HG03442 (cell line): Measurements from ENCODE around the gene TCF7L2.

Source experiments
- ATAC-seq: cut with Tn5 transposase; IDR thresholded peaks from one replicate; pipeline ENCODE4 v1.9.1; 2021; ENCODE audit warnings: mild to moderate bottlenecking, moderate library complexity; ENCODE audit not compliant: unreplicated experiment

The TCF7L2 gene

DNA sequence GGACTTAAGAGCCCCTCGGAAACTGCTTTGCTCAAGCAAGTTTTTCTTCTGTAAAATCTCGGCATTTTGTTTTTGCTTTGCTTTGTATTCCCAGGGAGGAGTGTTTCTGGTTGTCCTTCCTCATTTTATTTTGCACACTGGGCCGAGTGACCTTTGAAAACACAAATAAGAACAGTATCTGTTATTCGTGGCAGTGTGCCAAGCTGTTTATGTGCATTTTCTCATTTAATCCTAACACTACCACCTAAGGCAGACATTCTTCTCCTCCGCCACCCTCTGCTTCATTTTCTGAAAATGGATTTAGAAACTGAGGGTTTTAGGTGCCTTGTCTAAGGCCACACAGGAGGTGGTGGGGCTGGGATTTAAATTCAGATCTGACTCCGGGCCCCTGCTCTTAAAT lies 218.5 kb downstream of the TCF7L2 start:
- no peak for ATAC-seq

DNA sequence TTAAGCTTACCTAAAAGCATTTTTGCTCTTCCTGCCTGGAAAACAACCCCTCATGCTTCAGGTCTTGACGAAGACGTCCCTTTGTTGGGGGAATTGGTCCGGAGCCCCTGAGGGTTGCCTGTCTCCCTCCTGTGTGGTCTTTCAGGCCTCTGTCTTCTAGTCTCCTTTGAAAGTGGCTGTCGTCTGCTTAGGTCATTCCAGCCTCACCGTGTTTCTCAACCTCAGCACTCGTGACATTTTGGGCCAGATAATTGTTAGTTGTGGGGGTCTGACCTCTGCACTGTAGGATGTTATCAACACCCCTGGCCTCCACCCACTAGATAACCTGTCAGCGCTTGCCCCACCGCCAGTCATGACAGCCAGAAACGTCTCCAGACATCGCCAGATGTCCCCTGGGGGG lies 219.1 kb downstream of the TCF7L2 start:
- ATAC-seq: no peak

DNA sequence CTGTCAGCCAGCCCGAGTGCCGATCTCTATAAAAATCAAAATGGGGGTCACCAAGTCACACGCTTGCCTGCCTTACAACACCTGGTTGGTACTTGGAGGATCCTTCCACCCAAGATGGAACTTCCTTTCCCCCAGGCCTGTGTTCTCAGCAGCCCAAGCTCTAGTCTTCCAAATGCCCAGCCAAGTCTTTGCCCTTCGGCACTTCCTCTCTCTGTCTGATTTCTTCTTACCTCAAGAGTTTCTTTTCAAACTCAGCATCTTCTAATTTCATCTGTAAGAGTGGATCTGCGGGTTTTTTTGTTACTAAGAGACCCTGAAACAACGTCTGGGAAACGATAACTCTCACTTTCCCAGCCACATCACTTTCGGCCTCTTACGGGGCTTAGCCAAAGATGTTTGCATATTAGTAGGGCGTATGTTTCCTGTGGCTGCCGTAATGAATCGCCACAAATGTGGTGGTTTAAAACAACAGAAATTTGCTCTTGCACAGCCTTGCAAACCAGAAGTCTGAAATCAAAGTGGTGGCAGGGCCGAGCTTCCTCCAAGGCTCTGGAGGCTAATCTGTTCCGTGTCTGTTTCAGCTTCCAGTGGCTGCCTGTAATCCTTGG lies 219.9 kb downstream of the TCF7L2 start:
- peak; percentile 94 for ATAC-seq

DNA sequence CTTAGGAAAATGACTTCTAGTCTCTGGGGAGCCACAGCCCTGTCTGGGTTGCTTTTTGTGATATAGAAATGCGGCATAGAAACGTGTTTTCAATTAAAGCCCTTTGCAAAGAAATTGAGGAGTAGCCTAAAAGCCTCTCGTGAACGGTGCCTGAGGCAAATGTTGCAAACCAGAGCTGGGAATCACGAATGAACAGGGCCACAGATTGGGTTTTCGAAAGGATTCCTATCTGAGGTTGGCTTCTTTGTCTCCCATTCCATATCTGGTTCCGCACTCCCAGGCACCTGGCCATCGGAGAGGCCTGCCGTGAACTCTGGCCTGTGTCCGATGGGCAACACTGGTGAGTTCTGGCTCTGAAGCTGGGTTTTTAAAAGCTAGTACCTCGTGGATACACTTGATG lies 221.6 kb downstream of the TCF7L2 start:
- ATAC-seq: no peak

DNA sequence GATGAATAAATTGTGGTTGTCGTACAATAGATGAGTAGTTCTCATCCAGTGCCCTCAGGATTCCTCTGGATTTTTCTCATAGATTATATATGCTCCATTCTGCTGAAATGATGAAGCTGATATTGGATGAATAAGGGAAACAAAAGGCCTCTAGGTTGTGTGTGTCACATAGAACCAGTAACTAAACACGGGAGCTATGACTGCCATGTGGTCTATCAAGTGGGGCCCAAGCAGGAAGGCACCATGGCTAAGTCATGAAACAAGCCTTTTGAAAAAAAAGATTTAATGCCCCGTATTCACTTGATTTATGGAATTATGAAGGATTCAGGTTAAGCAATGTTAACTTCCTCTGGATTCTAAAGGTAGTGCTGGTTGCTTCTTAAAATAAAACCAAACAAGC lies 225.1 kb downstream of the TCF7L2 start:
- no peak for ATAC-seq

DNA sequence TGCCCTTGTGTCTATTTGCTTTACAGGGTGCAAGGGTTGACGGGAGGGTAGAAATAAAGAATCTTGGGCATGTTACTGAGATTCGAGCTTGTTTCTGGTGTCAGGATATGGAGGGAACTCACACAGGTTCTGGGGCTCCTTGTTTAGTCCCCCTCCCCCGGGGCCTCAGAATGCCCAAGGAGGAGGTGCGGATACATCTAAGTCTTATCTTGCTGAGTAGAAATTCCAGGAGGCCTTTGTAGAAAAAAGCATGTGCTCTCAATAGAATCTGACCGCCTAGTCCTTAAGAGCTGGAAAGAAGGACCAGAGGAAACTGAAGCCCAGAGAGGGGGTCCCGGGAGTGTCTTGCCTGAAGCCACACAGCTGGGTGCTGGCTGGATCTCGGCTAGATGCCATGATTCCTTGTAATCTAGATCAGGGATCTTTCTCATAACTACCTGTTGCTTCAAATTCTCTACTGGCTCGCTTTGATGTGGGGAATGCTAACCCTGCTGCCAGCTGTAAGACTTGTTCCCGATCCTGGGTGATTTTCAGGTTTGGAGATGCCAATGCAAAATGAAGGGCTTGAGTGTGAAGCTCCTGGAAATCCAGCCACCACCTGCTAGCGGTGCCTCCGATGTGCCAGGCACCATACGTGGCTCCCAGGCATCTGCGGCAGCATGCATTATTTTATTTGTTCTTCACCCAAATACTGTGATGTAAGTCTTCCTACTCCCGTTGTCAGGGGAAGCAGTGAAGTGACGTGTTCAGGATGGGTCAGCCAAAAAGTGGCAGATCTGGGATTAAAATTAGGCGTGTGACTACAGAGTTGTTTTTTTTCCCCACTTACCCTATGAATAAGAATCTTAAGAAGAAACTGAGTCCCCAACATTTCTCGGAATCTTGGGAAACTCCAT lies 226.0 kb downstream of the TCF7L2 start:
- ATAC-seq: no peak

DNA sequence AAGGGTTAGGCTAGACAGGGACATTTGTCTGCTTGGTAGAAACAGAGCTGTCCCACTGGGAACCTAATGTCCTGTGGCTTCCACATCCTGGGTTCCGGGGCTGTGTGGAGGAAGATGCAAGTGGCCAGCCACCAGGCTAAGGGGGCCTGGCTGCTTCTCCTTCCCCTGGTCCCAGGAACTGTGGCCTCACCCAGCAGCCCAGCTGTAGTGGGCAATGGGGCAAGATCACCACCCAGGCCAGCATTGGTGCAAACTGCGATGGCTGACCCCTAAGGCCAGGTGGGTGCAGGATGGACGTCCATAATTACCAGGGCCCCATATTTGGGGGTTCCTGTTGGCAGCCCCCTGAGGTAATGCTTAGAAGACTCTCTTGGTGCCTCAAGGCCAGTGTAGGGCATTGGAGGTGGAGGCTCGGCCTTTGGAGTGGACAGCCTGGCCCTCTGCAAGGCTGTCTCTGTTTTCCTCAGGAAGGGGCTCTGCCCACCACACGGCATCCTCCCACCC lies 226.7 kb downstream of the TCF7L2 start:
- ATAC-seq: no peak

DNA sequence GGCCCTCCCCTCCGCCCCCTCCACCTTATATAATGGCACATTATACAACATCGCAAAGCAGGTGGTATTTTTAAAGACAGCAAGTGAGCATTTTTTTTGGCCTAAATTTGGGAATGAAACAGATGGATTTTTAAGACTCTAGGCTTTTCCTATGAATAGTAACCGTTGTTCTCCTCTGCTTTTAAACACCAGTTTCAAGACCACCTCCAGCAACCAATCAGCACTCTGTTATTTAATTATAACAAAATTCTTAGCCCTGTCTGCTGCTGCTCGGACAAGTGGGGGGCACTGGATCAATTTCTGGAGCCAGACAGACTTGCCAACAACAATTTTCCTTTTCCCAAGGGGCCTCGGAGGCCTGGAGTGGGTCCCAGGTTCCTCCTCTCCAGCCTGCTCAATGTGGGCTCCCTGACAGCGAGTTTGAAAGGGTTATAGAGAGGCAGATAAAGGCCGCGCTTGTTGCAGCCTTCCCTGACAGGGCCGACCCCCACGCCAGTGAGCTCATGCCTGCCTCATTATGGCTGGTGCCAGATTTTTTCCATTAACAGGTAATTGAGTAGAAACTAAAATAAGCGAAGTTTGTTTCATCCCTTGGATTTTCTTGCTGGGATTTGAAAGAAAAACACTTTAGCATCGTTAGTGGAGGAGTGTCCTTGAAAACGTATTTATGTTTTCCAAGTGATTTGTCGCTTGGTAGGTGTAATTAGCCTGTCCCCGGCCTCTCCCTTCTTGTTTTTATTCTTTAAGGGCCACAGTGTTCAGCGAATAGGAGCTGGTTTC lies 227.3 kb downstream of the TCF7L2 start:
- ATAC-seq: no peak

DNA sequence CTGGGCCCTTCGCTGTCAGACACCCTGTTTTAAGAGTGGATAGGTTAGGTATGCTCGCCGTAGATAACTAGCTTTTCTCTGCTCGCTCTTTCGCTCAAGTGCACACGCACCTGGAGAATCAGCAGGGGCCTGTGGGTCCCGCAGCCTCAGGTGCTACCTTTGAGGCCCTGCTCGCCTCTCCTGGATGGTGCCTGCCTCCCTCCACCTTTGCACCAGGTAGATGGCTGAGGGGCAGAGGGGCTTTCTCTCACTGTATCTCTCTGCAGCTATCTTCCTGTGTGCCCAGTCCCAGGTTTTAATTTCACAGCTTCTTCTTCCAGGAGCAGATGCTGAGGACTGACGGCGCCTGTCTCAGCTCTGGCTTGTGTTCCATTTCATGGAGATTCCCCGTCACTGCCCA lies 227.9 kb downstream of the TCF7L2 start:
- no peak for ATAC-seq

DNA sequence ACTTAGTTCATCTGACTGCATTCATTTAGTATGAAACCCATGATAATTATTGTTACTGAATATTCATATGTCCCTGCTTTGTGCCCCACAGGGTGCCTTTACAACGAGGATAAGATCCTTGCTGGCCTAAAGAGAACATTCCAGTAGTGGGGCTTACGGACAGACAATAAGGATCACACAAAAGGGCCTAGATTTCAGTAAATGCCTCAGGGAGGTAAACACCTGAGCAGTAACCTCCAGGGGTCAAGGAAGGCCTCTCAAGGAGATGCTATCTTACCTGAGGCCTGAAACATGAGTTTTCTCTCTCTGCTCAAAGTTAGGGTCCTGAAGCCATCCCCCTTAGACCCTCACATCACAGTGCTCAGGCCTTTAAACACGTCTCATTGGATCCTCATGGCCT lies 228.7 kb downstream of the TCF7L2 start:
- ATAC-seq: no peak

DNA sequence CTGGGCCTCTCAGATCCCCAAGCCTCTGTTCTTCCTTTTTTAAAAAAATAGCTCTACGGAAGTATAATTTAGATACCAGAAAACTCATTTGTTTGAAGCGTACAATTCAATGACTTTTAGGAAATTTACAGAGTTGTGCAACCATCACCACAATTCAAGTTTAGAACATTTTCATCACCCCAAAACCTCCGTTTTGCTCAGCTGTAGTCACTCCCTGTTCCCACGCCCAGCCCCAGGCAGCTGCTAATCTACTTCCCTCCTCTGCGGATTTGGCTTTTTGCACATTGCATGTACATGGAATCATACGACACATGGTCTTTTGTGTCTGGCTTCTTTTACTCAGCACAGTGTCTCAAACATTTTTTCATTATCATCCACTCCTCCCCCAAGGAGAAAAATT lies 229.2 kb downstream of the TCF7L2 start:
- ATAC-seq: no peak

DNA sequence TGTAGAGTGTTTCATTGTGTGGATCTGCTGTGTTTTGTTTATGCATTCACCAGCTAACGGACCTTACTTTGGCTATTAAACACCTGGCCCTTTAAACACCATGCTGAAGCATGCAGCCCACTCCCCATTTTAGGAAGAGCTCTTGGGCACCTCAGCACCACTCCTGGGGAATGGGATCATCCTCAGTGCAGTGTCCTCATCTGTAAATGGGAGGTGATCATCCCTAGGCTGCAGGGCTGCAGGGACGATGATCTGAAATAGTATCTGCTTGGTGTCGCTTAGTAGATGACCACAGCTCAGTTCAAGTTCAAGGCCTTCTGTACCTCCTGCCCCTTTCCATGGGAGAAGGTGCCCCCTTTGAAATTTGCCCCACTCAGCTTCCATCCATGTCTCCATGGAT lies 229.9 kb downstream of the TCF7L2 start:
- no peak for ATAC-seq

DNA sequence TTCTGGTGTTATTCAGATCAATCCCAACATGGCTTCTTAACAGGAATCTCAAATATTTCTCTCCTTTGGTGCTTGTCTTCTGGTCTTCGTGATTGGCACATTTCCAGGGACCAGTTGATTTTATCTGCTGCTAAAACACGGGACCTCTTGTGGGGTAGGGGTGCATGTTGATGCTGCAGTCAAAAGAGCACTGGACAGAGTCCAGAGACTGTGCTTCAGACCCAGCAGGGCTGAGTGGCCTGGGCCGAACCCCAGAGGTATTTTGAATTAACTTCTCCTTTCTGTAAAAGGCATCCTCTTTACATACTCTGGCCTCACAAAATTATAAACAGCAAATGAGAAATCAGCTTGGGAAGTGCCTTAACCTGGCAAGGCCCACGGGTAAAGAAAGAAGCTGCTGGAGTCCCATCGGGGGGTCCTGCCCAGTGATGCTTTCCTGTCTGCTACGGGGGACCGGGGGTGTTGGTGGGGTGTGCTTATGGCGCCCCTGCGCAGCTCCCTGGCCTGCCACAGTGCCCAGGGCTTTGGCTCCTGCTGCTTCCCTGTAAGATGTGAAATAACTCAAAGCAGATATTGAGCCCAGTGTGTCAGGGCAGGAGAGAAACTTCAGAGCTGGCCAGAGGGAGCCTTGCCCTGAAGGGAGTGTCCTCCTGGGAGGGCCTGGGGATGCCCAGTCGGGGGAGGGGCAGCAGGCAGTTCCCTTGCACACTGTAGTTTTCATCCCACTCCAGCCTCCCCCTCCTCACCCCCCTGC lies 230.5 kb downstream of the TCF7L2 start:
- no peak for ATAC-seq

DNA sequence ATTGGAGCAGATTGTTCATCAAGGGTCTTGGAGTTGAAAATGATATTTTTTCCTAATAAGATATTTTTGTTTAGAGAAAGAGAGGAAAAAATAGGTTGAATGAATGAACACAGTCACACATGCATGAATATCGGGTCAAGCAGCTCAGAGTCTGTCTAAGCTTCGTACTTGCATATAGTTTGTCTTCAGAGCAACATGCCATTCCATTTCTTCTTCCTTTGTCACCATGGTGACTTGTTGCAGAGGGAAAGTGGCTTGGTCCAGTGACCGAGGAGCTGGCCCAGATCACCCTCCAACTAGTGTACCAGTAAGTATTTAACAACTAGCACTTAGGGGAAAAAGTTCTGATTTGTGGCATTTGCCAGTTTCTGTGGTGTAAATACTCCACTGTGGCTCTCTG lies 232.1 kb downstream of the TCF7L2 start:
- no peak for ATAC-seq

DNA sequence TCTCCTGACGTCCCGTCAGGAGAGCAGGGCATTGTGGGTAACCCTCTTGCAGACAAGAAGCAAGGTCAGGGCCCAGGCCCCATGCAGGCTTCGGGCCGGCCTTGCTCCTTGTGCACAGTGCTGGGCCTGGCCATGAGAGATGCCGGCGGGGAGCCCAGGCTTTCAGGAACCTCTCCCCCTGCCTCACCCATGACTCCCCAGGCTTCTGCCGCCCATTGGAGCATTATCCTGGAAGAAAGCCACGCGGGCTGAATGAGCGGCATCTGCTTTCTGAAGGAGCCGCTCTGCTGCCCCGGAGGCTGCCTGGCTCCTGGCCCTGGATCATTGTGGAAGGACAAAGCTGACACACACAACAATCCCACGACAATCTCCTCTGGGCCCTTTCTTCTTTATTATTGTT lies 233.5 kb downstream of the TCF7L2 start:
- no peak for ATAC-seq

DNA sequence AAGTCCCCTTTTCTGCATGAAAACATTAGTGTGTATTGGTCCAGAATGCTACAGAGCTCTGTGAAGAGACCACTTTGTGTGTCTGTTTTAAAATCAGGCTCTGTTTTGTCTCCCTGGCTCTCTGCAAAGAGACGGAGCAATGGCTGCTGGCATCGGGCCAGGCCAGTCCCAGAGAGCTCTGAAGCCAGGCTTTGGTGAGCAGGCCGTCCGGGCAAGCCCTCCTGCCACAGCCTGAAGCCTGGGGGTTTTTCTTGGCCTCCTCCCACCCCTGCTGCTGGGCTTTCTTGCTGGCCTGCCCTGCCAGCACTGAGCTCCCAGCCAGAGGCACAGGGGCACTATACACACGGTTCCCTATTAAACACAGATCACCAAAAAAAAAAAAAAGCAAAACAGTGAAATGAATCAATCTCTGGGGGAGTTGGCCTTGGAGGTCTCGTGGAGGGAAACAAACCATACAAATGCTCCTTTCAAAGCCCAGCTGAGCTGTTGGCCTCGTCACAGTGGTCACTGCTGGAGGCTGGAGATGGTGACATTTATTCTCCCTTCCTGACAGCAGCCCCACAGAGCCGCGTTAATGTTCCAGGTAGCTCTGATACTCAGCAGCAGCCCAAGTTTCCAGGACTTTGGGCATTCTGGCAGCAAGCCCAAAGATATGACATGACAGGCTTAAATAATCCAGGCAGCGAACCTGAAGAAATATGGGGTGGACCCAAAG lies 237.2 kb downstream of the TCF7L2 start:
- no peak for ATAC-seq

DNA sequence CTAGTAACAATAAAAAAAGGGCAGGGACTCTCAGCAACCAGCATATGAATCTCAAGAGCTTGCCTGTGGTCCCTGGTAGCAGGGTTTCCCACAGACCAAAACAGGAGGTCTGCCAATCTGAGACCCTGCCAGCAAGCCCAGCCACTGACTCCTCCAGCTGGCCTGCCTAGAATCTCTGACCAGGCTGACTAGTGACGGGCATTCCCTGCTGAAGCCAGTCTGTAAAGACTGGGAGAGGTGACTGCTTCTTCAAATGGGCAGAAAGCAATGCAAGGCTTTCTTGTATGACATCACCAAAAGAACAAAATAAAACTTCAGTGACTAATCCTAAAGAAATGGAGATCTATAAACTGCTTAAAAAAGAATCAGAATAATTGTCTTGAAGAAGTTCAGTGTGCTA lies 249.4 kb downstream of the TCF7L2 start:
- no peak for ATAC-seq

DNA sequence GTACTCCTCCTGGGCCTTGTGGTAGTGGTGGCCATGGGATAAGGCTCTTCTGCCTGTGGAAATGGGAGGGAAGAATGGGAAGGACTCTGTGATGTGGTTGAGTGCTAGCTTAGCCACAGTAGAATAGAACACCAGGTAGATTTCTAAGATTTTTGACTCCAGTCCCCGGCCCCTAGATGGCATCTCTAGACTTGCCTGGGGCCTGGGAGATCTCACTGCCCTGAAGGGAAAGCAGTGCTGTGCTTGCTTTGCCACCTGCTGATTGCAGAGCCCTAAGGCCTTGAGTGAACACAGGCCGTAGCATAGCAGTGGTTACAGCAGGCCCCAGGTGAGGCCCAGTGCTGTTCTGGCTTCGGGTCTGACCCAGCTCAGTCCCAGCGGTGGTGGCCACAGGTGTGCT lies 252.0 kb downstream of the TCF7L2 start:
- no peak for ATAC-seq

DNA sequence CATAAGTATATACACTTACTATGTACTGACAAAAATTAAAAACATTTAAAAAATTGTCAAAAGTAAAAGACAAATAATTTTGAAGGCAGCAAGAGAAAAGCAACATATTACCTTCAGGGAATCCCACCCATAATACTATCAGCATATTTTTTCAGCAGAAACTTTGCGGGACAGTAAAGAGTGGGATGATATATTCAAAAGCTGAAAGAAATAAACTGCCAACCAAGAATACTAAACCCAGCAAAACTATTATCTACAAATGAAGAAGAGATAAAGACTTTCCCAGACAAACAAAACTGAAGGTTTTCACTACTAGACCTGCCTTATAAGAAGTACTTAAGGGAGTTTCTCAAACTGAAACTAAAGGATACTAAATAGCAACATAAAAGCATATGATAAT lies 257.9 kb downstream of the TCF7L2 start:
- ATAC-seq: no peak

DNA sequence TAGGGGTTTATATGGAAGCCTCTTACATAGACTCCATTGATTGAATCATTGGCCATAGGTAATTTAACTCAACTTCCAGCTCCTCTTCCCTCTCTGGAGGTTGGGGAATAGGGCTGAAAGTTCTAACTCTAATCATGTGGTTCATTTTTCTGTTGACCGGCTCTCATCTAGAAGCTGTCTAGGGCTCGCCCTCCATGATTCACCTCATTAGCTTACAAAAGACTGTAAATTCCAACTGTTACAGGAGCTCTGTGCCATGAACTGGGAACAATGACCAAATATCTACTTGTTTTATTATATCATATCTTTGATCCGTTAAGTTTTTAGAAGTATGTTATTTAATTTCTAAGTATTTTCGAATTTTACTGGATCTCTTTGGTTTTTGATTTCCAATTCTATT lies 263.0 kb downstream of the TCF7L2 start:
- ATAC-seq: no peak
